Stimulated activated CD8-positive, alpha-beta memory T cell treated with anti-CD3 and anti-CD28 coated beads, Interleukin-2, amount 100 ng/mL, for 48 hours (primary cell): ENCODE data around the gene TM9SF4.

Source experiments
- DNase-seq, 2 donors: peaks; one replicate each; pipeline ENCODE4 v3.0.0-alpha.2; 2020; ENCODE audit warnings: low read depth in 2 of 2

Gene TM9SF4

GRCh38 chr20:32129863-32130262, 20.3 kb downstream of the TM9SF4 start:
- DNase-seq, result no peak

- DNase-seq, result no peak
Measured at GRCh38 chr20:32130352-32130751, 20.8 kb downstream of the TM9SF4 start.

DNA sequence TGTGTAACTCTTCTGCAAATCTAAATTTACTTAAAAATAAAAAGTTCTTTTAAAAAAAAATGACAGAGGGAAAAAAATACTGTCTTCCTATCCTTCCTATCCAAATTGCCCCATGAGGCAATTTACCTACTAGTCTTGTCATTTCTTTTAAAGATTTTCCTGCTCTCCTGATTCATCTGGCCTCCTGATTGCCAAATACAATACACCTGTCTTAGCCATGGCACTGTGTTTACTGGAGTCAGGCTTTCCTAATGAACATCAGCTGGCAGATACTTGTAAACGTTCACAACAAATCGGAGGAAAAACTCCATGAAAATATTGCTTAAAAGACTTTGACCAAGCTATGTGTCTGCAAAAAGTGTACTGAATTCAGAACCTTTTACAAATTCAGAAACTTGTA, 21.5 kb downstream of the TM9SF4 start:
- DNase-seq, result no peak

GRCh38 chr20:32132911-32133549, 23.5 kb downstream of the TM9SF4 start:
- DNase-seq, result no peak

DNA sequence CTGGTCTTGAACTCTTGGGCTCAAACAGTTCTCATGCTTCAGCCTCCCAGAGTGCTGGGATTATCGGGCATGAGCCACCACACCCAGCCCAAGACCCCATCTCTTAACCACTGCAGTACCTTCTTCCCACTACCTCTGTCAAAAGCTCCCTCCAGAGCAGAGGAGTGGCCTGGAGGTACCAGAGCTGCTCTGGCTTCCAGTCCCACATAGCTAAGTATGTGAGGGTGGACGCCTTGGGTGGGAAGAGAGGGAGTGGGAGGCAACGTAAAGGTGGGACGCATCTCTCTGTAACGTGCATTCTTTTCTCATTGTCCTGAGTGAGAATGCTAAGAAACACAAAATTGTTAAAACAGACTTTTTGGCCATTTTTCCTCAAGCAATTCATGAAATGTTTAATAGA, 24.5 kb downstream of the TM9SF4 start:
- no peak for DNase-seq

GRCh38 chr20:32135983-32136515, 26.5 kb downstream of the TM9SF4 start:
- no peak for DNase-seq

DNA sequence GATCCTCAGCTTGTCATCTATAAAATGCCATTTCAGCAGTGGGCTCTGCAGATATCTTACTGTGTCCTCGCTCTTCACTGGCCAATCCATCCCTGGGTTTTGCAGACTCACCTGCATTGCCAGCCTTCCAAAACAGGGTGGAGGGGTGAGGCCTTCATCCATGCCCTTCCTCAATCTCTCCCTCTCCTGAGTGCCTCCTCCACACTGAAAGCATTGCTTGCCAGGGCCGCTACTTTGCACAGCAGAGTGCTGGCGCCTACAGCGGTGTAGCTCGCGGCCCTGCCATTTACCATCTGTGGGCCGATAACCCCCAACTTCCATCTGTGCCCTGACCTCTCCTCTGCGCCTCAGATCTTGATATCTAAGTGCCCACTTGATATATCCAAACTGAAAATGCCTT, 29.4 kb downstream of the TM9SF4 start:
- DNase-seq, result no peak

DNA sequence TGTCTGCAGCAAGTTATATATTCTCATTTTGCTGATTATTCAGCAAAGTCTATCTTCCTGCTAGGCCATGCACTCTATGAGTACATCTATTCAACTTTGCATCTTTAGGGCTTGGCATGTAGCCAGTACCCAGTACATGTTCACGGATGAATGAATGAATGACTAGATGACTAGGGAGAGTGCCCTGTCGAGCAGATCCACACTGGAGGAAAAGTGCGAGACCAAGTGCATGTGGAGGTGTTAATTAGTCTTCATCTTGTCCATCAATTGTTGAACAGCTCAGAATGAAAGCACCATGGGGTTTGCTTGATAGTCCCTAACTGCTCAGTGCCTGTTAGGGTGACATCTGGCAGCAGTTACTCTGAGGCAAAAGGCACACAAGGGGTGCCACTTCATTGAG, 30.4 kb downstream of the TM9SF4 start:
- no peak for DNase-seq

DNA sequence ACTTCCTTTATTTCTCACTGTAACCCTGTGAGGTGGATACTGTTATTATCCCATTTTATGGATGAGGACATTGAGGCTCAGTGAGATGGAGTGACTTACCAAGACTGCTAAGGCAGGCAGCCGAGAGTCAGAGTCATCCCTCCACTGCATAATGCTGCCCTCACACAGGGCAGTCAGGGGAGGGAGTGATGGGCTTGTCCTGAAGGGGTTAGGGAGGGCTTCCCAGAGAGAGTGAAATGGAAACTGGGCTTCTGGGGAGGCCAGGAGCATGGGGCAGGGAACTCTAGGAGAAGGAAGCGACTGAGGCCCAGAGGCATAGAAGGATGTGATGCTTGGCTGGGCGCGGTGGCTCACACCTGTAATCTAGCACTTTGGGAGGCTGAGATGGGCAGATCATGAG, 31.1 kb downstream of the TM9SF4 start:
- no peak for DNase-seq

- no peak for DNase-seq
Measured at GRCh38 chr20:32141465-32141980, 32.0 kb downstream of the TM9SF4 start.

DNA sequence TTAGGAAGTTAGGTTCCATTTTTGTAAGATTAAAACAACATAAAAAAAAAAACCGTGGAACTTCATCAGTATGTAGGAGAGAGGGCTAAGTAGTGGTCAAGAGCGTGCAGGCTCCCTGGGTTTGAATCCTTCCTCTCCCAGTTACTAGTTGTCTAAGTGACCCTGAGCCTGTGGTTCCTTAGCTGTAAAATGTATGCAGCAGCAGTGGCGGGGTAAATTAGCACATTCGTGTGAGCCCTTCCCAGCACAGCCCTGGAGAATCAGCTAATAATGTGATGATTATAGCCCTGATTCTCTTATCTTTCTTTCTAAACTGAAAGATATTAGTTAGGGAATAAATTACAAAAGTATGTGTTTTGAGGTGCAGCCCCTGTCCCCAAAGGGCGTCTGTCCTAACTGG, 32.6 kb downstream of the TM9SF4 start:
- no peak for DNase-seq

- no peak for DNase-seq
Measured at GRCh38 chr20:32142991-32143390, 33.5 kb downstream of the TM9SF4 start.

- no peak for DNase-seq
Measured at GRCh38 chr20:32144898-32145662, 35.6 kb downstream of the TM9SF4 start.

DNA sequence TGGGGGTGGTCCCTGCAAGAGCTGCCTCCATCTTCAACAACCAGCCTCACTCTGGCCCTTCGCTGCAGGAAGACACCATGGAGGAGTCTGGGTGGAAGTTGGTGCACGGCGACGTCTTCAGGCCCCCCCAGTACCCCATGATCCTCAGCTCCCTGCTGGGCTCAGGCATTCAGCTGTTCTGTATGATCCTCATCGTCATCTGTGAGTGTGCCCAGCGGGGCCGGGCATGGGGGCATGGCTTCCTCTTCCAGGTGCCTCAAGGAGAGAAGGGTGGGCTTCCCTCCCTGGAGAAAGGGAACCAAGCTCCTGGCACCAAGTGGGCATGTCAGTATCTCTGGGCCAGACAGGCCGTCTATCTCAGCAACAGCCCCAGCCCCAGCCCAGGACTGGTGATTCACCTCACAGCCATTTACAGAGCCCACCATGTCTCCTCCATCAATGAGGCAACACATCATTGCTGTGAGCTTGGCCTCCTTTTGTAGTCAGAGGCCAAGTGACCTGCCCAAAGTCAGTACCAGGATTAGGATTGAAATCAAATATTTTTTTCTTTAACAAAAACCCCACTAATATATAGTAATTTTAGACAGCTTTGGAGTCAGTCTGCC, 40.2 kb downstream of the TM9SF4 start:
- DNase-seq, result no peak

- no peak for DNase-seq
Measured at GRCh38 chr20:32150291-32150848, 40.9 kb downstream of the TM9SF4 start.

DNA sequence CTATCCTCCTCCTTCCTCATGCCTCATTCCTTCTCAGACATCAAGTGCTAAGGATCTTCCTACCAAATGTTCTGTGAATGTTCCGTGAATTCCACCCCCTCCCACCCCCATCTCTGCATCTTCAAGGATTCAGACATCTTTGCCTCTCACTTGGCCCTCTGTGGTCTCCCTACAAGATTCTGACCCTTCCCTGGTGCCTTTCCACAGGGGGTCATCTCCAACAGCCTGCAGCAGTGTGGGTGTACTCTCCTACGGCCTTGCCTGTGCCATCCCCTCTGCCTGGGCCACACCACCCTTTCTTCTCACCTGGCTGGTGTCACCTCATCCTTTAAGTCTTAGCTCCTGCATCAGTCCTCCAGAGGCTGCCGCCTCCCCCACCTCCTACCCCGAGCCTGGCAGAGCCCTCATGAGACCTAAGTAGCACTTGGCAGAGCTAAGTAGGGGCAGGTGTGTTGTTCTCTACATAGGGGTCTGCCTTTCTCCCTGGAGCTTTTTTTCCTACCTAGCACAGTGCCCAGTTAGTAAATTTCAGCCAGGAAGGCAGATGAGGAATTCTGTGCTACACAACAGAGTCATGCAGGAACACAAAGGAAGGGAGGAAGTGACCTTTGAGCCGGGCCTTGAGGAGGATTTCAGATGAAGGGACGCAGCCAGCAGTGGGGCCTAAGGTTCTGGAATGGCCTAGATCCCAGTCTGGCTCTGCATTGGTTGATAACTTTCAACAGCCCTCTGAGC, 43.1 kb downstream of the TM9SF4 start:
- no peak for DNase-seq

GRCh38 chr20:32153156-32153665, 43.7 kb downstream of the TM9SF4 start:
- no peak for DNase-seq

GRCh38 chr20:32153771-32154170, 44.3 kb downstream of the TM9SF4 start:
- DNase-seq, result no peak

DNA sequence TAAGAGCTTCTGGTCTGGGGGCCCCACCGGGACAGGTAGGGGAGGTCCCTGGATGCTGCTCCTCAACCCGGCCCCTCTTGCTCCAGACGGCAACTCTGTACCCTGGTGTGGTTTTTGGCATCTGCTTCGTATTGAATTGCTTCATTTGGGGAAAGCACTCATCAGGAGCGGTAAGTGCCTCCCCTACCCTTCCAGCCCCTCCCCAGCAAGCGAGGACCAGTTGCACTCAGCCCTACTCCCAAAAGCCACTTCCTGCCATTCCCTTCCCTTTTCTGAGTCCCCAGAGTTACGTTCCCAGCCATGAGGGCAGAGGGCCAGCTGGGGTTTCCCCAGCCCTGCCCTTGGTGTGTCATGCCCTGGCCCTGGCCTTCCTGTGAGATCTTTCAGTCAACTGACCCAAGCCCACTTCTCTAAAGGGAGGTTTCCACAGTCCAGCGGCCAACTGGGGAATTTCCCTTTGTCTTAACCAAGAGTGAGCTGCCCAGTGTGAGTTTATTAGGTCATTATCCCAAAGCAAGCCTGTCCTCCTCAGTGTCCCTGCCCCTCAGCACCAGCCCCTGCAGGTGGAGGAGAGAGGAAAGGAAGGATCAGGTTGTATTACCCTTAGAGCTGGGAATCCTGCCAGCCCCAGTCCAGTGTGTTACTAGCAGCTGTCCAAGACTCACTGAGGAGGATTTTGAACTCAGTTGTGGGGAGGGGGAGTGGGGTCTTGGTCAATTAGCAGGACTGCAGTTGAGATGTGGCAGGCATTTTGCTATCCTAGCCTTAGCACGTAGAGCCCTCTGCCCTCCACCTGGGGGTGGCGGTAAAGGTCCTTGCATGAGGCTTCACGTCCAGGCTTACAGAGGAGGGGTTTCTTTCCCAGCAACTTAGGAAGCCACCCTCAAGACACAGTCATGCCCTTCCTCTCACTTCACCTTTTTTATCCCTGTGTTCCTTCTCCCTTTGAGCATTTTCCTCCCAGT, 45.8 kb downstream of the TM9SF4 start:
- DNase-seq, result no peak

DNA sequence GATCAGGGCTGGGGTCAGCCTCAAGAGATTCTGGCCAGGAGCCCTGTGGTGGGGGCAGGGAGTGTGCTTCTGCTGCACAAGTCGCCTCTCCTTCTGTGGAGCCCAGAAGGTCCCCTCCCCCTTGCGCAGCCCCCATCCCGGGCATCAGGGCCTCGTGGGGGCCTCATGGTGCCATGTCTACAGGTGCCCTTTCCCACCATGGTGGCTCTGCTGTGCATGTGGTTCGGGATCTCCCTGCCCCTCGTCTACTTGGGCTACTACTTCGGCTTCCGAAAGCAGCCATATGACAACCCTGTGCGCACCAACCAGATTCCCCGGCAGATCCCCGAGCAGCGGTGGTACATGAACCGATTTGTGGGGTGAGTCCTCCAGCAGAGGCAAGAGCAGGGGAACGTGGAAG, 48.1 kb downstream of the TM9SF4 start:
- no peak for DNase-seq
